ENCODE data around the gene SHISAL1.

SHISAL1 gene

GRCh38 chr22:44249376-44250147 lies 63.2 kb downstream of the SHISAL1 start:
- Histone ChIP-seq H3K27ac (replicated peaks) (no peak overlapping the region), H3K27me3 (ENCODE audit: insufficient read depth, poor library complexity, severe bottlenecking) (no peaks in the 10 kb centered on the region), H3K4me3 (replicated peaks; ENCODE audit: insufficient read depth, low read length) (no peak overlapping the region)
- DNase-seq (ENCODE audit: low read depth in 1 of 2, low spot score in 1 of 2), result no peak
- TF ChIP-seq POLR2AphosphoS5 (IDR thresholded peaks at IDR 0.05; ENCODE audit: low read depth) (no peak), CTCF (IDR thresholded peaks at IDR 0.05; ENCODE audit: insufficient read depth, low read length) (no peak), SPI1 (IDR thresholded peaks at IDR 0.05; ENCODE audit: borderline replicate concordance, low read depth) (no peak), REST (IDR thresholded peaks at IDR 0.05; ENCODE audit: insufficient replicate concordance, low read depth) (no peak), GABPA (IDR thresholded peaks at IDR 0.05; ENCODE audit: low read depth) (no peak)

- no peak overlapping the region for H3K4me3 ChIP-seq (replicated peaks; ENCODE audit: insufficient read depth, low read length)
- no peak overlapping the region for H3K27ac ChIP-seq (replicated peaks)
- H3K27me3 ChIP-seq (ENCODE audit: insufficient read depth, poor library complexity, severe bottlenecking), result no peaks in the 10 kb centered on the region
- DNase-seq (ENCODE audit: low read depth in 1 of 2, low spot score in 1 of 2), result no peak
- TF ChIP-seq POLR2AphosphoS5 (IDR thresholded peaks at IDR 0.05; ENCODE audit: low read depth) (no peak), REST (IDR thresholded peaks at IDR 0.05; ENCODE audit: insufficient replicate concordance, low read depth) (no peak), GABPA (IDR thresholded peaks at IDR 0.05; ENCODE audit: low read depth) (no peak), CTCF (IDR thresholded peaks at IDR 0.05; ENCODE audit: insufficient read depth, low read length) (no peak), SPI1 (IDR thresholded peaks at IDR 0.05; ENCODE audit: borderline replicate concordance, low read depth) (no peak)
Observed at GRCh38 chr22:44248926-44249325, 63.8 kb downstream of the SHISAL1 start.

GRCh38 chr22:44247923-44248892 lies 64.5 kb downstream of the SHISAL1 start:
- no peak overlapping the region for H3K4me3 ChIP-seq (replicated peaks; ENCODE audit: insufficient read depth, low read length)
- TF ChIP-seq SPI1 (IDR thresholded peaks at IDR 0.05; ENCODE audit: borderline replicate concordance, low read depth) (no peak), CTCF (IDR thresholded peaks at IDR 0.05; ENCODE audit: insufficient read depth, low read length) (no peak), REST (IDR thresholded peaks at IDR 0.05; ENCODE audit: insufficient replicate concordance, low read depth) (no peak), POLR2AphosphoS5 (IDR thresholded peaks at IDR 0.05; ENCODE audit: low read depth) (no peak), GABPA (IDR thresholded peaks at IDR 0.05; ENCODE audit: low read depth) (no peak)
- no peak overlapping the region for H3K27ac ChIP-seq (replicated peaks)
- DNase-seq (ENCODE audit: low read depth in 1 of 2, low spot score in 1 of 2), result no peak
- H3K27me3 ChIP-seq (ENCODE audit: insufficient read depth, poor library complexity, severe bottlenecking), result no peaks in the 10 kb centered on the region

All from HL-60 (cell line).